Myometrial cell (primary cell): ENCODE measurements around the gene NDUFA6. TPM values are rescaled to one million over a fixed set of nuclear protein-coding genes. Genes with fewer than 3 reads are reported as not detected.

Experiments used
- total RNA-seq: library from RNA; depleted of rRNA; stranded (reverse); fragments of >200 nt; gene quantifications from 2 replicates; pipeline ENCODE4 v1.2.3, GENCODE V29; 2015

Gene NDUFA6
- total RNA-seq: 70.2 and 84.5 TPM in 2 replicates

GRCh38 chr22:42090596-42091454, at the start of gene NDUFA6:
TSS of gene NDUFA6 (minus strand) at chr22:42090772. CDS start at chr22:42090744, 28 bp downstream.

GRCh38 chr22:42130639-42131431, 40.3 kb upstream of the NDUFA6 start, which contains the start of gene CYP2D6:
TSS of gene CYP2D6 (minus strand) at chr22:42130810. CDS start at chr22:42130791, 19 bp downstream.

GRCh38 chr22:42079319-42080251, 11.0 kb downstream of the NDUFA6 start, which contains the start of gene SMDT1:
TSS of gene SMDT1 (plus strand) at chr22:42079700. CDS start at chr22:42079769, 69 bp downstream.

GRCh38 chr22:42074132-42074811, 16.3 kb downstream of the NDUFA6 start, which contains the start of gene PHETA2:
TSS of gene PHETA2 (plus strand) at chr22:42074248. CDS start at chr22:42077294, 3,046 bp downstream.

GRCh38 chr22:42070517-42071422, 19.8 kb downstream of the NDUFA6 start, which contains the start of gene NAGA:
TSS of gene NAGA (minus strand) at chr22:42070812. CDS start at chr22:42070297, 515 bp downstream.

Other genes starting within 250 kb of the NDUFA6 start
- not detected in 2 replicates for gene SHISA8, start 175.7 kb downstream of the NDUFA6 start, total RNA-seq
- 0.18 TPM in 1 of 2 replicates, not detected in the other for gene TNFRSF13C, start 164.0 kb downstream of the NDUFA6 start, total RNA-seq
- gene CENPM, start 143.6 kb downstream of the NDUFA6 start, total RNA-seq: 43.1 and 43.8 TPM in 2 replicates
- gene SEPTIN3, start 121.3 kb downstream of the NDUFA6 start, total RNA-seq: under 0.01 TPM in 1 of 2 replicates, not detected in the other
- gene WBP2NL, start 92.0 kb downstream of the NDUFA6 start, total RNA-seq: 0.18 TPM in 1 of 2 replicates, not detected in the other
- 55.3 and 63.1 TPM in 2 replicates for gene NAGA, start 20.0 kb downstream of the NDUFA6 start, total RNA-seq
- gene PHETA2, start 16.5 kb downstream of the NDUFA6 start, total RNA-seq: 27.5 and 29.4 TPM in 2 replicates
- gene SMDT1, start 11.1 kb downstream of the NDUFA6 start, total RNA-seq: 4.6 and 6.0 TPM in 2 replicates
- not detected in 2 replicates for gene CYP2D6, start 40.0 kb upstream of the NDUFA6 start, total RNA-seq
- gene TCF20, start 179.9 kb upstream of the NDUFA6 start, total RNA-seq: 19.3 and 25.2 TPM in 2 replicates